Heart left ventricle (tissue), 16 donors: ENCODE results near the gene ILDR2. TPM values are rescaled to one million over a fixed set of nuclear protein-coding genes. Genes with fewer than 3 reads are reported as not detected.

Experiments
- ATAC-seq, 4 donors: fragments of 200-7000 bp; cut with Tn5 transposase; one replicate each; pipeline ENCODE4 v1.9.1; 2020 to 2022; ENCODE audit warnings: moderate library complexity in 4 of 4, mild to moderate bottlenecking in 3 of 4, moderate number of reproducible peaks in 1 of 4
- DNase-seq, 5 donors: peaks; one replicate each; pipeline ENCODE4 v3.0.0-alpha.2; 2020
- H3K27ac ChIP-seq, 12 donors: fragments of 200-600 bp; sonication (generic) in 4 of 12; one replicate each; pipeline versions ENCODE4 v1.5.0 to v1.8.0; 2016 to 2022; ENCODE audit warnings: mild to moderate bottlenecking in 2 of 12
- H3K27me3 ChIP-seq, 9 donors: fragments of 200-600 bp; sonication (generic) in 2 of 9; one replicate each; pipeline versions ENCODE4 v1.5.1 to v1.8.0; 2016 to 2022; ENCODE audit warnings: mild to moderate bottlenecking in 3 of 9
- H3K36me3 ChIP-seq, 9 donors: fragments of 200-600 bp; sonication (generic) in 2 of 9; one replicate each; pipeline versions ENCODE4 v1.5.0 to v1.8.0; 2018 to 2022; ENCODE audit warnings: mild to moderate bottlenecking in 2 of 9
- H3K4me1 ChIP-seq, 12 donors: fragments of 200-600 bp; sonication (generic) in 4 of 12; one replicate each; pipeline versions ENCODE4 v1.5.0 to v1.8.0; 2016 to 2022; ENCODE audit warnings: mild to moderate bottlenecking in 3 of 12
- H3K4me3 ChIP-seq, 12 donors: fragments of 200-600 bp; sonication (generic) in 4 of 12; one replicate each; pipeline versions ENCODE4 v1.5.0 to v1.8.0; 2017 to 2022; ENCODE audit warnings: mild to moderate bottlenecking in 9 of 12, moderate library complexity in 4 of 12
- H3K9me3 ChIP-seq, 12 donors: fragments of 200-600 bp; sonication (generic) in 4 of 12; one replicate each; pipeline versions ENCODE4 v1.5.0 to v1.8.0; 2016 to 2022; ENCODE audit warnings: mild to moderate bottlenecking in 1 of 12
- POLR2A ChIP-seq, 2 donors: fragments of 450-650 bp; IDR thresholded peaks; one replicate each; pipeline ENCODE4 v1.6.1; 2017; ENCODE audit warnings: antibody characterized with exemption in 2 of 2, mild to moderate bottlenecking in 2 of 2, moderate library complexity in 2 of 2
- WGBS, 4 donors: extraction: QIAGEN DNeasy Blood & Tissue Kit in 2 of 4; methylation state at CpG; one replicate each; pipeline versions ENCODE4 v1.1.5 to v1.1.7; 2013 to 2018; 5-methylcytosine and 5-hydroxymethylcytosine counted together
- intact Hi-C, 10 donors: fragments of 100-400 bp; cut with DNase I; formaldehyde crosslinking; loops; one replicate each; pipeline versions ENCODE4 v1.11.1 to v1.14.2; 2022
- polyA plus RNA-seq, 2 donors: library from polyadenylated mRNA; stranded (reverse); fragments of 200-250 nt; gene quantifications; one replicate each; pipeline ENCODE4 v1.2.3, GENCODE V29; 2013
- total RNA-seq, 9 donors: library from RNA; depleted of rRNA in 2 of 9; stranded (reverse); fragments of >200 nt in 2 of 9; fragmentation: NEBNext Ultra II Directional in 3 of 9; extraction: Animal tissue kit (Norgen Biotek cat#: 25700) in 3 of 9; gene quantifications; one replicate each; pipeline versions ENCODE4 v1.1.0 to v1.2.4, GENCODE V29; 2016 to 2023
- TF ChIP-seq, protein P1 (sequence below), 12 donors: fragments of 200-600 bp; sonication (generic) in 4 of 12; IDR thresholded peaks; one replicate each; pipeline versions ENCODE4 v1.5.0 to v1.8.0; 2018 to 2022; ENCODE audit warnings: antibody characterized with exemption in 12 of 12, mild to moderate bottlenecking in 5 of 12
- donor health status: ischemic (EF 13 %, LVEDD 7.1; RV severe dilation, severe dysfunction).
- donor health status: healthy with polysubstance abuse.
- donor health status: DM: no; HTN: yes; CAD: no.
- donor health status: DM: no; HTN: no; CAD: no.
- donor health status: ischemic (EF 25% LVEDD 6.9; RV normal size, moderate dysfunction).
- donor health status: ischemic (EF 25% LVEDD 5.7; RV mildly dilated, moderate dysfunction).
- donor health status: healthy.
- donor health status: DM: yes; HTN: yes; CAD: no.
- donor health status: ischemic (EF 35%, LVEDD 5.7; RV mildly dilated, moderate dysfunction).
- donor health status: nonischemic (EF 11% LVEDD 7.7; RV severe dilation, severe dysfunction).
- donor health status: DM: yes; HTN: yes; CAD: no.
- donor health status: PGD.
- donor health status: ischemic (EF 29% LVEDD 5.4; RV normal size, mild dysfunction).
- donor health status: nonischemic (EF 23%, LVEDD 6.1; RV moderate dilation, normal function).

The ILDR2 gene
- total and polyA plus RNA-seq, 11 donors = 0.84 to 12.4 (median 5.8) TPM

- no peak for ATAC-seq
- no peak for DNase-seq
- Histone ChIP-seq H3K27me3 (peaks cover 0 to 58% (median 7%) of the 10 kb centered on the region in 9 donors), H3K4me3 (no peak overlapping the region), H3K4me1 (peaks cover 0 to 19% (median 2%) of the 10 kb centered on the region in 12 donors), H3K27ac (no peak overlapping the region), H3K36me3 (no peaks in the 10 kb centered on the region), H3K9me3 (no peaks in the 10 kb centered on the region)
- 32 to 46% (median 39%) methylated on average over 3 of the region's 3 CpGs for WGBS, 4 donors
- TF ChIP-seq, protein P1, sequence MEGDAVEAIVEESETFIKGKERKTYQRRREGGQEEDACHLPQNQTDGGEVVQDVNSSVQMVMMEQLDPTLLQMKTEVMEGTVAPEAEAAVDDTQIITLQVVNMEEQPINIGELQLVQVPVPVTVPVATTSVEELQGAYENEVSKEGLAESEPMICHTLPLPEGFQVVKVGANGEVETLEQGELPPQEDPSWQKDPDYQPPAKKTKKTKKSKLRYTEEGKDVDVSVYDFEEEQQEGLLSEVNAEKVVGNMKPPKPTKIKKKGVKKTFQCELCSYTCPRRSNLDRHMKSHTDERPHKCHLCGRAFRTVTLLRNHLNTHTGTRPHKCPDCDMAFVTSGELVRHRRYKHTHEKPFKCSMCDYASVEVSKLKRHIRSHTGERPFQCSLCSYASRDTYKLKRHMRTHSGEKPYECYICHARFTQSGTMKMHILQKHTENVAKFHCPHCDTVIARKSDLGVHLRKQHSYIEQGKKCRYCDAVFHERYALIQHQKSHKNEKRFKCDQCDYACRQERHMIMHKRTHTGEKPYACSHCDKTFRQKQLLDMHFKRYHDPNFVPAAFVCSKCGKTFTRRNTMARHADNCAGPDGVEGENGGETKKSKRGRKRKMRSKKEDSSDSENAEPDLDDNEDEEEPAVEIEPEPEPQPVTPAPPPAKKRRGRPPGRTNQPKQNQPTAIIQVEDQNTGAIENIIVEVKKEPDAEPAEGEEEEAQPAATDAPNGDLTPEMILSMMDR (IDR thresholded peaks at IDR 0.05) = no peak
- TF ChIP-seq POLR2A (IDR thresholded peaks at IDR 0.05) = no peak
- intact Hi-C loops = loop anchor here in 3 of 10 donors (5.0 to 10.0 kb wide), 3 partner anchors 47 to 83 kb away; no protein-coding TSS in a partner anchor
Observed at GRCh38 chr1:166972193-166972592, 3.1 kb downstream of the ILDR2 start.

- WGBS, 4 donors = 82 to 88% (median 86%) methylated on average over 3 of the region's 3 CpGs
- H3K36me3 ChIP-seq = no peaks in the 10 kb centered on the region
- peaks cover 0 to 17% (median 2%) of the 10 kb centered on the region in 12 donors for H3K4me1 ChIP-seq
- peaks cover 0 to 61% (median 7%) of the 10 kb centered on the region in 9 donors for H3K27me3 ChIP-seq
- no peaks in the 10 kb centered on the region for H3K9me3 ChIP-seq
- H3K4me3 ChIP-seq = no peak overlapping the region
- intact Hi-C loops = loop anchor here in 3 of 10 donors (5.0 to 10.0 kb wide), 3 partner anchors 46 to 84 kb away; no protein-coding TSS in a partner anchor
- H3K27ac ChIP-seq = no peak overlapping the region
- DNase-seq (no peak), ATAC-seq (no peak)
- TF ChIP-seq, protein P1 (IDR thresholded peaks at IDR 0.05) = no peak
- no peak for TF ChIP-seq POLR2A (IDR thresholded peaks at IDR 0.05)
Observed at GRCh38 chr1:166971252-166971651, 4.1 kb downstream of the ILDR2 start.

GRCh38 chr1:166969074-166969677 is 6.2 kb downstream of the ILDR2 start:
- Histone ChIP-seq H3K4me3 (no peak overlapping the region), H3K4me1 (peaks cover 0 to 7% (median 0%) of the 10 kb centered on the region in 12 donors), H3K27ac (no peak overlapping the region), H3K9me3 (no peaks in the 10 kb centered on the region), H3K36me3 (no peaks in the 10 kb centered on the region), H3K27me3 (peaks cover 0 to 52% (median 7%) of the 10 kb centered on the region in 9 donors)
- intact Hi-C loops = no loop called here
- 78 to 94% (median 86%) methylated on average over 5 of the region's 5 CpGs for WGBS, 4 donors
- ATAC-seq (no peak), DNase-seq (no peak)
- TF ChIP-seq, protein P1 (IDR thresholded peaks at IDR 0.05) = no peak
- no peak for TF ChIP-seq POLR2A (IDR thresholded peaks at IDR 0.05)

DNA sequence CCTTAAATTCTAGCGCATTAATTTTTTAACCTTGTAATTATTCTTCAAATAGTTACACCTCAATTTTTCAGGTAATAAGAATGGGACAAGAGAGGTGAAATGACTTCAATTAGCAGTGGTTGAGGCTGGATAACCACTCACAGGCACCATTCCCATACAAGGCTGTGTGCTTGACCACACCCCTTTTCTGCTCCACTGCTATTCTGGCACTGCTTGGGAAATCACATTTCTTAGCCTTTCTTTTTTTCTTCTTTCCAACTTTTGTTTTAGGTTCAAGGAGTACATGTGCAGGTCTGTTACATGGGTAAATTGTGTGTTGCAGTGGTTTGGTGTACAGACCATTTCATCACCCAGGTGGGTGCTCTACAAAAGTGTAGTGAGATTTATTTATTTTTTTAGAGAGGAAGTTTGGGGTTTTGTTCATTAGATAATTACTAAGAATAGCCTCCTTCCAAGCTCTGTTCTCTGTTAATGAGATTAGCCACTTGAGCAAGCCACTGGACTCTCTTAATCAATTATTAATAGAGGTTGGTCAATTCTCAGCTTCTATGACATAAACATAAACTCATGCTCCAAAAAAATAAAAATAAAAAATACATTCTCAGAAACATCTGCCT is 14.4 kb downstream of the ILDR2 start:
- DNase-seq (no peak), ATAC-seq (no peak)
- Histone ChIP-seq H3K4me3 (no peak overlapping the region), H3K27ac (no peak overlapping the region), H3K4me1 (peaks cover 0 to 8% (median 0%) of the 10 kb centered on the region in 12 donors), H3K36me3 (no peaks in the 10 kb centered on the region), H3K27me3 (peaks cover 0 to 1% (median 0%) of the 10 kb centered on the region in 9 donors), H3K9me3 (no peaks in the 10 kb centered on the region)
- WGBS, 4 donors = 94 to 100% (median 96%) methylated on average over 1 of the region's 1 CpG
- intact Hi-C loops = no loop called here
- TF ChIP-seq POLR2A (IDR thresholded peaks at IDR 0.05) = no peak
- TF ChIP-seq, protein P1 (IDR thresholded peaks at IDR 0.05) = no peak
